Activated gamma-delta T cell treated with anti-CD3 and anti-CD28 coated beads, Interleukin-2, amount 50 U/mL, for 16 hours (primary cell): ENCODE measurements around the gene ASTN2.

Experiments used
- DNase-seq: peaks from one replicate; pipeline ENCODE4 v3.0.0-alpha.2; 2020; ENCODE audit warnings: low read depth

Gene ASTN2

DNA sequence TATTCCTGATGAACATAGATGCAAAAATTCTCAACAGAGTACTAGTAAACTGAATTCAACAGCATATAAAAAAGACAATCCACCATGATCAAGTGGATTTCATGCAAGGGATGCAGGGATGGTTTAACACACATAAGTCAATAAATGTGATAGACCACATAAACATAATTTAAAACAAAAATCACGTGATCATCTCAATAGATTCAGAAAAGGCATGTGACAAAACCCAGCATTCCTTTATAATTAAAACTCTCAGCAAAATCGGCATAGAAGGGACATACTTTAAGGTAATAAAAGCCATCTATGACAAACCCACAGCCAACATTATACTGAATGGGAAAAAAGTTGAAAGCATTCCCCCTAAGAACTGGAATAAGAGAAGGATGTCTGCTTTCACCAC is 894.6 kb downstream of the ASTN2 start:
- DNase-seq: no peak

GRCh38 chr9:116516456-116516855 is 898.4 kb downstream of the ASTN2 start:
- DNase-seq: no peak

DNA sequence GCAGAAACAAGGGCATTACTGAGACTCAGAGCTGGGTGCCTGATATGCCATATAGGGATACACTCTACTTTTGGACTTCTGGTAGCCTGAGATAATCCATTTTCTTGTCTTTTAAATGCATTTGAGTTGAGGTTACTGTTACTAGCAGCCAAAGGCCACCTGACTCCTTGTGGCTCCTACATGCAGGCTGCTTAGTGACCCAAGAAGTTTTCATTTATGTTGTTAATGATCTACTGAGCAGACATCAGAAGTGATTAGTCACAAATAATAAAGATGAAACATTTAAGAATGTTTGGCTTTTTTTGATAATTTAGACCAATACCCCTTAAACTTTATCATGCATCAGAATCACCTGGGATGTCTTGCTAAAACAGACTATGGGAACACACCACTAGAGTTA is 899.3 kb downstream of the ASTN2 start:
- no peak for DNase-seq

DNA sequence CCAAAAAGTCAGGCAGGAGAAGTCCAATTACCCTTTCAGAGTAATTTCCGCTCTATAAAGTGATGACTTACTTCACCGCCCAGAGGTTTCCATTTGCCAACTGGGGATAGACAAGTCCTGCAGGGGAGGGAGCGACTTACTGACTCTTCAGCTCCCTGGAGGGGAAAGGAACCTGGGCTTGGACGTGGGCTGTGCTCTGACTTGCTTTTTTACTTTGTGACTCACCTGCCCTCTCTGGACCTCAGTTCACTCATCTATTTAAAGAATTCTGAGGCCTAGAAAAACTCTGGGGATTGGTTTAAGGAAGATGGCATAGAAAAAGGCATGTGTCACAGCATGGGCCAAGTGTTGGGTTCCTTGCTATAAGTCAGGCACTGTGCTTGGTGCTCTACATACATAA is 908.2 kb downstream of the ASTN2 start:
- no peak for DNase-seq

- no peak for DNase-seq
These were observed 909.9 kb downstream of the ASTN2 start for GRCh38 chr9:116504893-116505480.

DNA sequence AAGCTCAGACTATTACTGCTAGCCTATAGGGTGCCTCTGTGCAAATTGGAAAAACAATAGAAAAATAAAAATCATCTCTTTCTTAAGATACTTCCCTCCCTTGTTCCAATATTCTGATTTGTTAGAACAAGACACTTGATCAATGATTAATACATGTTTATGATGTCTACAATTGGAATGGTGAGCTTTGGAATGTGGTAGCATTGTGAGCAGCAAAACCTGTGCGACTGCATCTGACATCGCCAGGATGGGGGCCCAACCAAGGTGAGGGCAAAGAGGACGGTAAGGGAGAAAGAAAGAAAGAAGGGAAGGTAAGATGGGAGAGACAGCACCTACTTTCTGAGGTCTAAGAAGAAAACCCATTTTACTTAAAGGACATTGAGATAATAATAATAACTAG is 910.8 kb downstream of the ASTN2 start:
- DNase-seq: no peak

DNA sequence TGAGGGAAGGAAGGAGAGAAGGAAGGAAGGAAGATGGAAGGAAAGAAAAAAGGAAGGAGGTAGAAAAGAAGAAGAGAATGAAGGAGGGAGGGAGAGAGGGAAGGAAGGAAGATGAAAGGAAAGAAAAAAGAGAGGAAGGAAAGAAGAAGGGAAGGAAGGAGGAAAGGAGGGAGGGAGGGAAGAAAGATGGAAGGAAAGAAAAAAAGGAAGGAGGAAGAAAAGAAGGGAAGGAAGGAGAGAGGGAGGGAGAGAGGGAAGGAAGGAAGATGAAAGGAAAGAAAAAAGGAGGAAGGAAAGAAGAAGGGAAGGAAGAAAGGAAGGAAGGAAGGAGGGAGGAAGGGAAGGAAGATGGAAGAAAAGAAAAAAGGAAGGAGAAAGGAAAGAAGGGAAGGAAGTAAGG is 912.1 kb downstream of the ASTN2 start:
- no peak for DNase-seq

GRCh38 chr9:116501871-116502270 is 913.0 kb downstream of the ASTN2 start:
- no peak for DNase-seq

DNA sequence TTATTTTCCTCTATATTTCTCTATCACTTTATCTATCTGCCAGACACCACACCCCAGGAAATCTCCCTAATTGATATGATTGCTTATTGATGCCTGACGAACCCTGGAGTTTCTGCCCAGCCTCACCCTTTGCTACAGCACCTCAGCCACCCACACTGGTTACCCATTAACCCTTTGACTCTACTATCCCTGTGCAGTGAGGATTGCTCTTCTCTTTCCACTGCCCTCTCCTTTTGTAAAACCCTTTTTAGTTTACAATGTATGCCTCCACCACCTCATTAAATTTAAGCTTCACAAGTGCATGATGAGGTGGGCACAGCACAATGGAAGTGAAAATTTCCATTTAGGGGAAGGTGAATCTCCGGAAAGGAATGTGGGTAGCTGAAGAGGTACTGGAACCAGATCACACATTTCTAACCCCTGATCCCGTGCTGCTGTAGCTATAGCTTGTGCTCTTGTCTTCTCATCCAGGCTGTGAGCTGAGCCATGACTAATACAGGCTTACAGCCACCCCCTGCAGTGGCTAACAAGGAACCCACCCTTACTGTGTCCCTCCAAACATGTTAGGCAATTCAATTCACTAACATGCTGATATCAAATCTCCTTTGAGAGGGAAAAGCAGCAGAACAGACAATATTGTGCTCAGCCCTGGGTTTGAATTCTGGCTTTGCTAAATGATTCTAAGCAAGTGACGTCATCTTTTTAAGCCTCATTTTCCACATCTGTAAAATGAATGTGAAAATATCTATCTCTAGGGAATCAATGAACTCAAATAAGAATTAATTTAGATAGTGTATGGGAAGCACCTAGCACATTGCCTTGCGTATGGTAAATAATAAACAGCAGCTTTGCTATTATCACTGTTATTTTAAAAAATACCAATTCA is 914.6 kb downstream of the ASTN2 start:
- DNase-seq: no peak

DNA sequence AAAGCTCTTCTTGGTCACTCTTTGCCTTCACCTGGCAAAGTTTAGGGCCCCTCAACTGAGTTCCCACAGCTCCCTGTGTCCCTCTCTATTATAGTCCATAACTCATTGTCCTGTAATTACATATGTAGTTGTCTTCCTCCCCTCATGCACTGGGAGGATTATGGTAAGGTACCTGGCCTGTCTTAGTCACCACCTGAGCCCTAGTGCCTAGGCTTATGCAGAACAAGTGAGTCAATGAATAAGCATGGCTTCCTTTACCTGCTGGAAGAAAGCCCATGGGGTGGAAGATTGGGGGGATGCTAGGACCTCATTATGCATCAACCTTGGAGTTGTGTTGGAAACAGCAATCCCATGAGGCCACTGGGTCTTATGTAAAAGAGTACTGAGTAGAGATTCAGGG is 915.4 kb downstream of the ASTN2 start:
- no peak for DNase-seq

GRCh38 chr9:116497095-116497890 is 917.6 kb downstream of the ASTN2 start:
- DNase-seq: no peak

DNA sequence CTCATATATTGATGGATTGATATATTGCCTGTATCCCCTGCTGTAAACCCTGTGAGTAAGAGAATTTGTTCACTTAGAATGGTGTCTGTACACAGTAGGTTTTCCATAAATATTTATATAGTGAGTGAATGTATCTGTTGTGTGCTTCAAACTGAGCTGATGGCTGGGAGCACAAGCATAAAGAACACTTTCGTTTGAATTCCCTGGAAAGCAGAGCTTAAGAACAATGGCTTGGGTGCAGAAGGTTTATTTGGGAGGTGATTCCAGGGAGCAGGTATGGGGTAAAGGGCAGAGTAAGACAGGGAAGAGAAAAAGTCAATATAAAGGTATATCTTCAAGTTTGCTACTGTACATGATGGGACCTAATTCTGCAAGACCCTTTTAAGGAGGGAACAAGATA is 918.7 kb downstream of the ASTN2 start:
- no peak for DNase-seq

DNA sequence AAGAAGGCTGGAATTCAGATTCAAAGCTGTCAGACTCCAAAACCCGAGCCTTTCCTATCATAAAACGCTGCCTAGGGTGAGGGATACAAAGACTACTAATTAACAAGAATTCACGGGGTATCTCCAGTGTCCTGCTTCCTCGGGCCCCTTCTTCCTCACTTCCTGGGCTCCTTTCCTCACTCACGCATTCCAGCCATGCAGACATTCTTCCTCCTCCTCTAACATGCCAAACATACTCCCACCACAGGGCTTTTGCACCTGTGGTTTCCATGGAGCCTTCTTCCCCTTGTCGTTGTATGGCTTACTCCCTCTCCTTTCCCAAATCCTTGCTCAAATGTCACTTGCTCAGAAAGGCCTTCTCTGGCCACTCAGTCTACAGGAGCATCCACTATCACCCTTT is 919.1 kb downstream of the ASTN2 start:
- no peak for DNase-seq

- no peak for DNase-seq
These were observed 919.8 kb downstream of the ASTN2 start for GRCh38 chr9:116494815-116495634.

- no peak for DNase-seq
These were observed 921.5 kb downstream of the ASTN2 start for GRCh38 chr9:116493183-116493860.

GRCh38 chr9:116491659-116492058 is 923.2 kb downstream of the ASTN2 start:
- no peak for DNase-seq

DNA sequence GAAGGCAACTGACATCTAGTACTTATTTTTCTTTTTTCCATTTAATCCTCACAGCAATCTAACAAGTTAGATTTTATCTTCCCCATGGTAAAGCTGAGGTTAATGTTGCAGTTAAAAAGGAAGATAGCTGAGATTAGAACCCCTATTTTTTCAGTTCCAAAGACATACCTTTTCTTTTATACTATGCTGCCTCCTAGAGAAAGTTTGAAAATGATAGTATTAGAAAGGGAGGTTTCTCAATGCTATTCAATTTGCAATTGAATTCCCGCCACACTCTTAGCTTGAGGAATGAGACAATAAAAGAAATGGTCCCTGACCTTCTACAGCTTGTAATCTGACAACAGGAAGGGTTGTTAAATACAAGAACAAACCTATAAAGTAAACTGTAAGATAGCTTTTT is 923.6 kb downstream of the ASTN2 start:
- DNase-seq: no peak

DNA sequence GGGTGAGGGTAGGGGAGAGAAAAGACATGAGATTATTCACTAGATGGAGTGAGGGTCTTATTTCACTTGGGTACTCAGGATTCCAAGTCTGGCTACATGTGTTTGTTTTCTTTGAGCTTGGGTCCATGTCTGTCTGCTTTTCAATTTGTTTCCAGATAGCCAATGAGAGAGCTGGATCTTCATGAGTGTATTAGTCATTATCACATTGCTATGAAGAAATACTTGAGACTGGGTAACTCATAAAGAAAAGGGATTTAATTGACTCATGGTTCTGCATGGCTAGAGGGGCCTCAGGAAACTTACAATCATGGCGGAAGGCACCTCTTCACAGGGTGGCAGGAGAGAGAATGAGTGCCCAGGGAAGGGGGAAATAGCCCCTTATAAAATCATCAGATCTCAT is 924.5 kb downstream of the ASTN2 start:
- DNase-seq: no peak

GRCh38 chr9:116488373-116488772 is 926.5 kb downstream of the ASTN2 start:
- DNase-seq: no peak

GRCh38 chr9:116484492-116485061 is 930.3 kb downstream of the ASTN2 start:
- DNase-seq: no peak
